K562 treated with DMSO at 1 percent for 24 hours (cell line): ENCODE results near the gene SPIC. TPM values are rescaled to one million over a fixed set of nuclear protein-coding genes. Genes with fewer than 3 reads are reported as not detected.

Experiments used
- total RNA-seq: library from RNA; unstranded; fragments of 300-600 nt; gene quantifications from 2 replicates; pipeline ENCODE4 v1.2.3, GENCODE V29; 2022; ENCODE audit warnings: low read depth; ENCODE audit not compliant: insufficient read depth

Gene SPIC
- total RNA-seq, result not detected in 2 replicates

GRCh38 chr12:101474711-101475386, at the start of gene SPIC:
Gene SPIC (plus strand): TSS chr12:101475336. CDS start chr12:101476905, 1,569 bp downstream.

Other genes starting within 250 kb of the SPIC start
- 2.4 and 2.5 TPM in 2 replicates for gene UTP20, start 195.2 kb upstream of the SPIC start, total RNA-seq
- 15.2 and 22.6 TPM in 2 replicates for gene ARL1, start 67.6 kb upstream of the SPIC start, total RNA-seq
- gene MYBPC1, start 119.6 kb downstream of the SPIC start, total RNA-seq, result not detected in 2 replicates
- gene CHPT1, start 222.3 kb downstream of the SPIC start, total RNA-seq, result 86.5 and 86.6 TPM in 2 replicates